GOT3 (cell line): ENCODE results near the gene SVOP.

Experiments
- DNase-seq: peaks from one replicate; lab custom pipeline; 2025; ENCODE audit warnings: mixed read lengths; lab: John Stamatoyannopoulos, UW

The SVOP gene

DNA sequence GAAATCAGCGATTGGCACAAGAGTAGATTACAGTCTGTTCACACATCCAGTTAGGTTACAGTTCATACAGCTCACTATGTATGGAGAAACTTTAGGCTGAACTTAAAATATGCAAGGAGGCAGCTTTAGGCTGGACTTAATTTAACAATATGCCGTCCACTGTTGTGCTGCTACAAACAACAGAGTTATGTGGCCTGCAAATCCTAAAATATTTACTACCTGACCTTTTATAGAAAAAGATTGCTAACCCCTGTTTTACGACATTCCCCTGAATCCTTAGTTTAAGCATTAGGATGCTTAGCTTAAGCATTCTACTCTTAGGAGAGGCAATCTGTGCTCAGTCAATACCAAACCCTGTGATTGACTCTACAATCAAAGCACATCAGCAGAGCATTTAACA, 90.1 kb downstream of the SVOP start:
- no peak for DNase-seq

DNA sequence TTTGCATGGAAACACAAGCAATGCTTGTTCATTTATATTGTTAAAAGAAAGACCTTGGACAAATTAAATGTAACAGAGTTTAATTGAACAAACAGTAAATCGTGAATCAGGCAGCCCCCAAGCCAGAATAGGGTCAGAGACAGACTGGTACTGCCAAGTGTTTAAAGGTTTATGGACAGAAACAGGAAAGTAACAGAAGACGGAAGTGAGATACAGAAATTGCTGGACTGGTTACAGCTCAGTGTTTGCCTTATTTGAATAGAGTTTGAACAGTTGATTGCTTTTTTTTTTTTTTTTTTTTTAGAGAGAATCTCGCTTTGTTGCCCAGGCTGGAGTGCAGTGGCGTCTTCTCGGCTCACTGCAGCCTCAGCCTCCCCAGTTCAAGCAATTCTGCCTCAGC, 90.7 kb downstream of the SVOP start:
- no peak for DNase-seq

DNA sequence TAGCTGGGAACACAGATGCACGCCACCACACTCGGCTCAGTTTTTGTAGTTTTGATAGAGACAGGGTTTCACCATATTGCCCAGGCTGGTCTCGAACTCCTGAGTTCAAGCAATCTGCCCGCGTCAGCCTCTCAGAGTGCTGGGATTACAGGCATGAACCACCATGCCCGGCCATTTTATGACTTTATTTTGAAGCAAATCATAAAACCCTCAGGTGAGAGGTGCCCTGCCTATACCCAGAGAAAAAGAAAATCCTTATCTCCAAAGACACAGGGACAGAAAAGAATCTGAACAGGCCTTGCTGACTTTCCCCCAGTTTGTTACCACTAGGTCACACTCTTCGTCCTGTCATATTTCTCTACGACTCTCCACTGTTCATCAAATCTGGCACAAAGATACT, 92.2 kb downstream of the SVOP start:
- no peak for DNase-seq

DNA sequence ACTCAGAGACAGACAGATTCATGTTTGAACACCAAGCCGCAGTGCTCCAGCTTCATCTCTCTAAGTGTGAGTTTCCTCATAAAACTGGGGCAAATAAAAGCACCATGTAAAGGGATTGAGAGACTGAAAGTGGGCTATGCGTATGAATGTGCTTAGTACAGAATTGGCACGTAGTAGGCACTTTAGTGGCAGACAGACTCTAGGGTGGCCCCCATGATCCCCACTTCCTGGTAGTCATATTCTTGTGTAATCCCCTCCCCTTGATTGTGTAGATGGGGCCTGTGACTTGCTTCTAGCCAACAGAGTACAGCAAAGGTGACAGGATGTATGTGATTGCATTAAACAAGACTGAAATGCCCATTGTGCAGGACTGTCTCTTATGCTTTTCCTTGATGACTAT, 98.0 kb downstream of the SVOP start:
- DNase-seq: no peak

DNA sequence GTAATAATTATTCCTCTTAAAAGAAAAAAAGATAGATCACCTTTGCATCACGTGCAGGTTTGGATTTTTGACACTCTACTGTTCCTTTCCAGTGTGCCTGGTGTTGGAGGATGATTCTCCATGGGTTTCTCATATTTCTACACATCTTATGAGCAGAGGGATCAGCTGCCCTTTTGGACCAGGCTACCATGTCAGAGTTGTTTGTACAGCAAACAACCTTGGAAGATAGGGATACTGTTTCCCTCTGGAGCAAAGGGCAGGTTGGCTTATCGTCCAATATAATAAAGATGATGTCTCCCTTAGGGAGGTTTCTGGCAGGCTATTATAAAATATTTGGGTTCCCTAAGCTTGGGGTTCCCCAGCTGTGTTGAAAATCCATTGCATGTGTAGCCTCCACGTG, 98.9 kb downstream of the SVOP start:
- no peak for DNase-seq

DNA sequence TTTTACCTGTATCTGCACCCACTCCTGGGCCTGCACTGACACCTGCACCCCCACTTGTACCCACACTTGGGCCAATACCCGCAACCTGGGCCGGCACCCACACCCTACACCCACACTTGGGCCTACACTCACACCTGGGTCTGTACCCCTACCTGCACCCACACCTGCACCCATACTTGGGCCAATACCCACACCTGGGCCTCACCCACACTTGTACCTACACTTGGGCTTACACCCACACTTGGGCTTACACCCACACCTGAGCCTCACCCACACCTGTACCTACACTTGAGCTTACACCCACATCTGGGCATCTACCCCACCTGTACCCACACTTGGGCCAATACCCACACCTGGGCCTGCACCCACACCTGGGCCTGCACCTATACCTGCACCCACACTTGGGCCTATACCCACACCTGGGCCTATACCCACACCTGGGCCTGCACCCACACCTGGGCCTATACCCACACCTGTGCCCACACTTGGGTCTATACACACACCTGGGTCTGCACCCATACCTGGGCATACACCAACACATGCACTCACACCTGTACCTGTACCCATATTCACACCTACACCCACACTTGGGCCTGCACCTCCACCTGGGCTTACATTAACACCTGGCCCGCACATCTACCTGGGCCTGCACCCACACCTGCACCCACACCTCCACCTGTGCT, 101.8 kb downstream of the SVOP start:
- DNase-seq: no peak

DNA sequence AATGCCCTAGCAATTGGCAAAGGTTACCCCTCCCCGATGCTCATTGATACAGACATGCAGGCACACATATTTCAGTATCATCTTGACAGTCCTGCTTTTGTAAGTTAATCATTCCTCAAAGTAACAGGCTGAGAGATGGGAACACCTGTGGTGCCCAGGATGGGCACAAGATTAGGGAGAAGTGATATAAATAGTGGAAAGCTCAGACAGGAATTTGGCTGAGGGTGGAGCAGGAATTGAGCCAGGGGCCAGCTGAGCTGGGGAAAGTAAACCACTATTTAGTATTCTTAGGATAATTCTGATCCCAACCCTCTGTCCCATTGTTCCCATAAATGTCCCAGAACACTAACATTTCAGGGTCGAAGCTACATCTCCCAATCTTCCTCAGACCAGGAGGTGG, 102.7 kb downstream of the SVOP start:
- DNase-seq: no peak

DNA sequence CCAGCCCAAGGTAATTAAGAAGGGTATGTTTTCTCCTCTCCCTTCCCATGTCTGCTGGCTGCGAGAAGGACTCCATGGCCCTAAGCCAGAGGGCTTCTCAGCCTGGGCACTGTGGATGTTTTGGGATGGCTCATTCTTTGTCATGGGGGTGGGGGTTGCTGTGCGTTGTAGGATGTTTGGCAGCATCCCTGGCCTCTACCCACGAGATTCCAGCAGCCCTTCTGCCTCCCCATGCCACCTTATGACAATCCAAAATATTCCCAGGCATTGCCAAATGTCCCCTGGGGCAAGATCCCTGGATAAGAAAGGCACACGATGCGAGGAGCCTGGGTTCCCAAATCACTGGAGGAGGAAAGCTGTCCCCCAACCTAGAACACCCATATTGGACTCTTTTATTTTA, 104.5 kb downstream of the SVOP start:
- no peak for DNase-seq

DNA sequence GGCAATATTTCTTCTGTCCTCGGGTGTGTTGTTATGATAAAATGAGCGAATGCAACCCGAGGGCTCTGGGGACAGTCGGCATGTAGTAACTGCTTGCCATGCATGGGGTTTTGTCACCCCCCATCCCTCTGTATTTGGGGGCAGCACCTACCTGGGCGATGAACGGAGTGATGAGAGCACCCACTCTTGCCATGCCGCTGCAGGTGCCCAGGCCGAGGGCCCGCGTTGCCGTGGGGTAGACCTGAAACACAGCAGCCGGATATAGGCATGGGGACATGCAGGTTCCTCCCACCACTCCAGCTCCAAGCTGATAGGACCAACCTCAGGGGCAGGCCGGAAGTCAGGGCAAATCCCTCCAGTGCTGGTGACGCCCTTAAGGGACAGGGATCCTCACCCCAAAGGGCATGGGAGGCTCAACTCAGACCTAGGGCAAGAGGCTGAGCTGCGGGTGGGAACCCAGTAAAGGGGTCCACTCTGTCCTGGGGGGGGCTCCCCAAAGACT, 105.2 kb downstream of the SVOP start:
- DNase-seq: no peak

DNA sequence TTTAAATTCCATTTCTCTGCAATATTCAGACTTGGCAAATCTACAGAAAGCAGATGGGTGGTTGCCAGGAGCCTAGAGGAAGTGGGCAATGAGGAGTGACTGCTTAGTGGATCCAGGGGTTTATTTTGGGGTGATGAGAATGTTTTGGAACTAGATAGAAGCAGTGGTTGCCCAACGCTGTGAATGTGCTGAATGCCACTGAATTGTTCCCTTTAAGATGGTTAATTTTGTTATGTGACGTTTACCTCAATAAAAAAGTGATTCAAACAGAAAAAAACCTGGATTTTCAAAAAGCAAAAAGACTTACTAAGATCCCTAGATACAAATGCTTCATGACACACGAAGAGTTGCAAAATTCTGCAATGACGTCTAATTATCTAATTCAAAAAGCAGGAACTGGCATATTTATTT, 106.7 kb downstream of the SVOP start:
- DNase-seq: no peak

DNA sequence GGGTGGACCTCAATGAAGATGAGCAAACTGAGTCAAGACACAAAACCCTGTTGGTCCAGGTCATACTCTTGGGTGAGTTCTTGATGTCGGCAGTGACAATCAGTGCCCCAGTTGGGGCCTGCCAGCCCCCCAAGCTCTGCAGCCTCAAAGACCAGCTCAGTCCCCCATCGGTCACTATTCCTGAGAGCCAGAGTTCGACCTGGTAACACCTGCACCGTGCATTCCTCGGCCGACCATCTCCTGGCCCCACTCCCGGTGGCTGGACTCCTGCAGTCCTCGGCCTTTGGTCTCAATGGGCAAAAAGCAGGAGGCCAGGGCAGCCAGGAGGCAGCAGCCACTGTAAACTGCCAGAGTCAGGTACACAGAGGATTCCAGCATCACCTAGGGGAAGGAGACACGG, 108.5 kb downstream of the SVOP start:
- DNase-seq: no peak

DNA sequence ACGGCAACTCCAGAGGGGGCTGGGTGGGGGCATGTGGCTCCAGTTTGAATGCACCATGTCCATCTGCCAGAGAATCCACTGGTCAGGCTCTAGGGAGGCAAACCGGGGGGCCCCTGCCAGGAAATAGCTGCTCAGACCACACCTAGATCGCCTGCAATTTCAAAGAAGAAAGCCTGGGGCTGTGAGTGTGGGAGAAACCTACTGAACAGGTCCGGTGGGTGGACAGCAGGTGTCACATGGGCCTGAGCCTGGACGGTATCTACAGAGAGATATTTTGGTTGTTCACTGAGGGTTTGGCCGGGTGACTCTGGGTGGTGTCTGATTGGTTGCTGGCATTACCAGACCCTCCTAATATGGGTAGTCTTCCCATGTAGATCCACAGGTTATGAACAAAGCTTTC, 109.0 kb downstream of the SVOP start:
- no peak for DNase-seq

DNA sequence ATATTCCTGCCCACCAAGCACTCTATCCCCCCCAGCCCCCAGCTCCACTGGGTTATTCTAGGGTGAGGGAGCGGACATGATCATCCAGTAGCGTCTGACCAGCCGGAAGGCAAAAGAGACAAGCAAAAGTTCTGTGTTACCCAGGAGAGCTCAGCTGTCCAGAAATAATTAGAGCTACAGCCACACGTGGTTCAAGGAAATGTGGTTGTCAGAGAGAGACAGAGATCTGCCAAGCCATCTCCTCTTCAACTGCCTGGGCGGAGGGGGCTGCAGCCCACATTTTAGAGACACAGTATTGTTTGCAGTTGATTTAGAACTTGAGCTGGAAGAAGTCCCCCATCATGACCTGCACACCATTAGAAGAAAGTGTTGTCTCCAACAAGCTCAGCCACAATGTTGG, 110.5 kb downstream of the SVOP start:
- no peak for DNase-seq

DNA sequence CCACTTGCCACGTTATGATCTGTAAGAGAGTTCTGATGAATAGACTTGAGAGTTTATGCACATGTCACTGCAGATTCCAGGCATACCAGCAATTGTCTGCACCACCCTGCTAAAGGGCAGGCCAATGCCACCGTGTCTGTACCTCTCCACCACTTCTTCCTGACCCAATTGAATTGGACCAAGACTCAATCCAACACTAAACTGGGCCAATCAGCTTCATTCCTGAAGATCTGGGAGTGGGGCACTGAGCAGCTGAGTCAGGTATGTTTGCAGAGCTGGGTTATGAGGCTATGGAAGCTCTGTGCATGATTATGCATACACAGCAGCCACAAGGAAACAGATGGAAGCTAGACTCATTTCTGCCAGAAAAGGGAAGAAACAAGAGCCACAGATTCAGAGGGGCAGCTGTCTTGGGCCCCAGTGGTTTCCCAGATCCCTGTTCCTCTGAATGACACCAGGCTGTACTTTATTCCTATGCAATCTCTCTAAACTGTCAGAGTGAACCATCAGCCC, 113.0 kb downstream of the SVOP start:
- DNase-seq: no peak

DNA sequence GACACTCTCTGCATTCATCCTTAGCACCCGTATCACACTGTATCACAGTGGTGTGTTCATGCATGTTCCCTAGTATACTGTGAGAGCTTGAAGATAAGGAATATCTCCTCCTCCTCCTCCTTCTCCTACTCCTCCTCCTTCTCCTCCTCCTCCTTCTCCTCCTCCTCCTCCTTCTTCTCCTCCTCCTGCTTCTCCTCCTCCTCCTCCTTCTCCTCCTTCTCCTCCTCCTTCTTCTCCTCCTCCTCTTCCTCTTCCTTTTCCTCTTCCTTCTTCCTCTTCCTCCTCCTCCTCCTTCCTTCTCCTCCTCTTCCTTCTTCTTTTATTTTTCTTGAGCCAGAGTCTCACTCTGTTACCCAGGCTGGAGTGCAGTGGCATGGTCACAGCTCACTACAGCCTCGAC, 113.9 kb downstream of the SVOP start:
- DNase-seq: no peak

DNA sequence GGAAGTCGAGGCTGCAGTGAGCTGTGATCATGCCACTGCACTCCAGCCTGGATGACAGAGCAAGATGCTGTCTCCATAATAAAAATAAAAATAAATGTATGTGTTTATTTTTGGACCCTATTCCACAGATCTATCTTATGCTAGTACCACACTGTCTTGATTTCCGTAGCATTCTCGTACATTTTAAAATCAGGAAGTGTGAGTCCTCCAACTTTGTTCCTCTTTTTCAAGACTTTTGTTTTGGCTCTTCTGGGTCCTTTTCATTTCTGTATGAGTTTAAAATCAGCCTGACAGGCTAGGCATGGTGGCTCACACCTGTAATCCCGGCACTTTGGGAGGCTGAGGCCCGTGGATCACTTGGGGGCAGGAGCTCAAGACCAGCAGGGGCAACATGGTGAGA, 115.1 kb downstream of the SVOP start:
- DNase-seq: no peak

DNA sequence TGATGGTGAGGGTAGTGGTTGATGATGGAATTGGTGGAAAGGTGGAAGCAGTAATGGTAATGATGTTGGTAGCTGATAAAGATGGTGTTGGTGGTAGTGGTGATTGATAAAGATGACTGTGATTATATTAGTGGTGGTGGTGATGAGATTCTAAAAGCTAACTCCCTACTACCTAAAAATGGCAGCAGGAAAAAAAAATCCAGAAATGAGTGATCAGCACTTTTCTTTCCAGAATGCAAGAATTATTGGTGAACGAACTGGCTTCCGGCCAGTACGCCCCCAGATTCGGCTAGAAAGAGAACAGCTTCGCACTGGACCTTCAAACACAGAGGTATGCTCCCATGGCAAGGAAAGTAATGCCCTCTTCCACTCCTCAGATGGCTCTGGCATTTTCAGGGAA, 121.7 kb downstream of the SVOP start:
- DNase-seq: no peak

DNA sequence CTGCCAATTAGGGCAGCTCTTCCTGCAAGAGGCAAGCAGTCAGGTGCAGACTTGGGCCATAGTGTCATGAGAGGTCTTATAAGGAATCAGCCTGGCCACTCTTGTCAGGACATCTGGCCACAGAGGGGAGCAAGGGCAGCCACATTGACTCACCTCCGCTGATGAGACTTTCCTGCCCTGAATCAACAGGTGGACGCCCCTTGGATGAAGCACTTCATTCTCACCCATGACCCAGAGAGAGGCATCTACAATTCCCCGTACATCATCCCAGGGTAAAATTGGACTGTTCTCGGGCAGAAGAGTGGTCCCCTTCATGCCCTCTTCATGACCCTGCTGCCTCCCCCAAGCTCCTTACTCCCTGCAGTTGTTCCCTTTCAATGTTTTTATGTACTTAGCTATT, 124.1 kb downstream of the SVOP start:
- no peak for DNase-seq

DNA sequence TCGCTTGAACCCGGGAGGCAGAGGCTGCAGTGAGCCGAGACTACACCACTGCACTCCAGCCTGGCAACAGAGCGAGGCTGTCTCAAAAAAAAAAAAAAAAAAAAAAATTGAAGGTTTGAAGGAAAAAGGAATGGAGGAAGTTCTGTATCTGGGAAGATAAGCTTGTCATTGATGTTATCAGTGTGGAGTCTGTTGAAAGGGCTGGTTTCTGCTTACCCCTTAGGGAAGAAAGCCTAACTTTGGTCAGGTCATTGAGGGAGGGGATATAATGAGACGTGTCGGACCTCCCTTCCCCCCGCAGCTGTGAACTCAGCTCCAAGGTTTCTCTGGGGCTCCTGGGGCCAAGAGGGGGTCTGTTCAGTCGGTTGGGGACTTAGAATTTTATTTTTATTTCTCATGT, 124.5 kb downstream of the SVOP start:
- no peak for DNase-seq

DNA sequence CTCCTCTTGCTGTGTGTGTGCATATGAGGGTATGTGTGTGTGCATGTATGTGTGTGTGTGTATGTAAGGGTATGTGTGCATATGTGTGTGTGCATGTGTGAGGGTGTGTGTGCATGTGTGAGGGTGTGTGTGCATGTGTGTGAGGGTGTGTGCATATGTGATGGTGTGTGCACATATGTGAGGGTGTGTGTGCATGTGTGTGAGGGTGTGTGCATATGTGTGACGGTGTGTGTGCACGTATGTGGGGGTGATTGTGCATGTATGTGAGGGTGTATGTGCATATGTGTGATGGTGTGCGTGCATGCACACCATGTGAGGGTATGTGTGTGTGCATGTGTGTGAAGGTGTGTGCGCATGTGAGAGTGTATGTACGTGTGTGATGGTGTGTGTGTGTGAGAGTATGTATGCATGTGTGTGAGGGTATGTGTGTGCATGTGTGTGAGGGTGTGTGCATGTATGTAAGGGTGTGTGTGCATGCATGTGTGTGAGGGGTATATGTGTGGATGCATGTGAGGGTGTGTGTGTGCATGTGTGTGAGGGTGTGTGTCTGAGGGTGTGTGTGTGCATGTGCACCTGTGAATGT, 125.6 kb downstream of the SVOP start:
- no peak for DNase-seq

DNA sequence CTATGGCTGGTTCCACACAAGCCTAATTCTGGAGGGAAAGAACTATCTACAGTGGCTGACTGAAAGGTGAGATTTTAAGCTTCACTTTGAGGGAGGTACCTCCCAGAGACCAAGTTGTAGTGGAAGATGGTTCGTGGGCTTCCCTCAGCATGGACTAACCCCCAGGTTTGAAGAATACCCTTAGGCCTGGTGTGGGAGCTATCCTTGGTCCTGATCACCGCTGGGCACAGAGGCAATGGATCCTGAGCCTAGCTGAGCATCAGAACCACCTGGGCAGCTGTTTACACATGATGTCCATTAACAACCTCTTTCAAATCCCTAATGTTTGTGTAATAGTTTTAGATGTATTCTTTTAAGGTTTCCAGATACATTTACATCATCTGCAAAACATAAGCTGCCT, 130.7 kb downstream of the SVOP start:
- DNase-seq: no peak

DNA sequence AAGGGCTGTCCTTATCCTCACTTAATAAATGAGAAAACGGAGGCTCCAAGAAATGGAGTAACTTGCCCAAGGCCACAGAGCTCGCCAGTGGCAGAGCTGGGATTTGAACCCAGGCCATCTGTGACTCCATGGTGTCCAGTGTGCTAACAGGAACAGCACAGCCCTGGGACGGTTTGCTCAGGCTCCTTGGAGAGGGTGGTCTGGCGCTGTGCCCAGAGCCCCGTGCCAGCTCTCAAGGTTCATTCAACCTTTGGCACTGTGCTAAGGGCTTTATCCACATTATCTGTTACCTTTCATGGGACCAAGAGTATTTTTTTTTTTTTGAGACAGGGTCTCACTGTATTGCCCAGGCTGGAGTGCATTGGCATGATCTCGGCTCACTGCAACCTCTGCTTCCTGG, 132.8 kb downstream of the SVOP start:
- no peak for DNase-seq

DNA sequence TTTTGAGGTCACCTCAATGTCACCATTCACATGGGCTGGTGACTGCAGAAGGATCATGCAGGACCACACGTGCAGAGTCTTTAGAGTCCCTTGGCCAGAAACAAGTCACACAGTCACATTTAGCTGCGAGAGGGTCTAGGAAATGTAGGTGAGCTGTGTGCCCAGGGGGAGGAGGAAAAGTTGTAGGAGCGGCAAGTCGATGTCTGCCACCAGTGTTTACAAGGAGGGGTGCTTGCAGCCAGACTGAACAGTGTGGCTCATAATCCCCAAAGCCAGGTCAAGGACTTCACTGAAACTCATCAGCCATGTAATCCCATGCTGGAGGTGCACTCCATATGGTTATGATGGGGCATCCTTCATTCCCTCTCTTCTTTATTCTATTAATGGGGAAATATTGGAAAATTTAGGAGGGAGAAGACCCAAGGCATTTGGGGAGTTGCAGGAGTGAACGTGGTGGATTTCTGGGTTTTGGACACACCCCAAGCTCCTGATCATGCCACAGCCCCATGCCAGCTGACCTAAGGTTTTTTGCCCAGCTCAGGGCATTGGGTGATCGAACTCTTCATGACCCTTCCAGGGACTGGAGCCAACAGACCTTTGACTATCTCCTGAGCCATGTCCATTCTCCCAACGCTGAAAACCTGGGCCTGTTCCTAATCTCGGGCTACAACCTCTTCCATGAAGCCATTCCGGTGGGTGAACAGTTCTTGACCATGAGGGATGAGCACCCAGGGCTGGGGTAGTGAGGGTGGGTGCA, 133.8 kb downstream of the SVOP start:
- no peak for DNase-seq
